Heart left ventricle (tissue), 16 donors: ENCODE results near the gene SERPINB6. TPM values are rescaled to one million over a fixed set of nuclear protein-coding genes. Genes with fewer than 3 reads are reported as not detected.
A peak's percentile ranks its signal among the peaks of the same experiment; 100 is the strongest.
"Not testable (repeated sequence)": the region's sequence is repeated elsewhere in the genome, so short reads cannot be mapped to it uniquely, and the experiment has no call there.

ENCODE experiments used
- ATAC-seq, 4 donors: fragments of 200-7000 bp; cut with Tn5 transposase; one replicate each; pipeline ENCODE4 v1.9.1; 2020 to 2022; ENCODE audit warnings: moderate library complexity in 4 of 4, mild to moderate bottlenecking in 3 of 4, moderate number of reproducible peaks in 1 of 4
- DNase-seq, 5 donors: peaks; one replicate each; pipeline ENCODE4 v3.0.0-alpha.2; 2020
- H3K27ac ChIP-seq, 12 donors: fragments of 200-600 bp; sonication (generic) in 4 of 12; one replicate each; pipeline versions ENCODE4 v1.5.0 to v1.8.0; 2016 to 2022; ENCODE audit warnings: mild to moderate bottlenecking in 2 of 12
- H3K27me3 ChIP-seq, 9 donors: fragments of 200-600 bp; sonication (generic) in 2 of 9; one replicate each; pipeline versions ENCODE4 v1.5.1 to v1.8.0; 2016 to 2022; ENCODE audit warnings: mild to moderate bottlenecking in 3 of 9
- H3K36me3 ChIP-seq, 9 donors: fragments of 200-600 bp; sonication (generic) in 2 of 9; one replicate each; pipeline versions ENCODE4 v1.5.0 to v1.8.0; 2018 to 2022; ENCODE audit warnings: mild to moderate bottlenecking in 2 of 9
- H3K4me1 ChIP-seq, 12 donors: fragments of 200-600 bp; sonication (generic) in 4 of 12; one replicate each; pipeline versions ENCODE4 v1.5.0 to v1.8.0; 2016 to 2022; ENCODE audit warnings: mild to moderate bottlenecking in 3 of 12
- H3K4me3 ChIP-seq, 12 donors: fragments of 200-600 bp; sonication (generic) in 4 of 12; one replicate each; pipeline versions ENCODE4 v1.5.0 to v1.8.0; 2017 to 2022; ENCODE audit warnings: mild to moderate bottlenecking in 9 of 12, moderate library complexity in 4 of 12
- H3K9me3 ChIP-seq, 12 donors: fragments of 200-600 bp; sonication (generic) in 4 of 12; one replicate each; pipeline versions ENCODE4 v1.5.0 to v1.8.0; 2016 to 2022; ENCODE audit warnings: mild to moderate bottlenecking in 1 of 12
- POLR2A ChIP-seq, 2 donors: fragments of 450-650 bp; IDR thresholded peaks; one replicate each; pipeline ENCODE4 v1.6.1; 2017; ENCODE audit warnings: antibody characterized with exemption in 2 of 2, mild to moderate bottlenecking in 2 of 2, moderate library complexity in 2 of 2
- WGBS, 4 donors: extraction: QIAGEN DNeasy Blood & Tissue Kit in 2 of 4; methylation state at CpG; one replicate each; pipeline versions ENCODE4 v1.1.5 to v1.1.7; 2013 to 2018; 5-methylcytosine and 5-hydroxymethylcytosine counted together
- intact Hi-C, 10 donors: fragments of 100-400 bp; cut with DNase I; formaldehyde crosslinking; loops; one replicate each; pipeline versions ENCODE4 v1.11.1 to v1.14.2; 2022
- polyA plus RNA-seq, 2 donors: library from polyadenylated mRNA; stranded (reverse); fragments of 200-250 nt; gene quantifications; one replicate each; pipeline ENCODE4 v1.2.3, GENCODE V29; 2013
- total RNA-seq, 9 donors: library from RNA; depleted of rRNA in 2 of 9; stranded (reverse); fragments of >200 nt in 2 of 9; fragmentation: NEBNext Ultra II Directional in 3 of 9; extraction: Animal tissue kit (Norgen Biotek cat#: 25700) in 3 of 9; gene quantifications; one replicate each; pipeline versions ENCODE4 v1.1.0 to v1.2.4, GENCODE V29; 2016 to 2023
- TF ChIP-seq, protein P1 (sequence below), 12 donors: fragments of 200-600 bp; sonication (generic) in 4 of 12; IDR thresholded peaks; one replicate each; pipeline versions ENCODE4 v1.5.0 to v1.8.0; 2018 to 2022; ENCODE audit warnings: antibody characterized with exemption in 12 of 12, mild to moderate bottlenecking in 5 of 12
- donor health status: ischemic (EF 13 %, LVEDD 7.1; RV severe dilation, severe dysfunction).
- donor health status: healthy with polysubstance abuse.
- donor health status: DM: no; HTN: yes; CAD: no.
- donor health status: DM: no; HTN: no; CAD: no.
- donor health status: ischemic (EF 25% LVEDD 6.9; RV normal size, moderate dysfunction).
- donor health status: ischemic (EF 25% LVEDD 5.7; RV mildly dilated, moderate dysfunction).
- donor health status: healthy.
- donor health status: DM: yes; HTN: yes; CAD: no.
- donor health status: ischemic (EF 35%, LVEDD 5.7; RV mildly dilated, moderate dysfunction).
- donor health status: nonischemic (EF 11% LVEDD 7.7; RV severe dilation, severe dysfunction).
- donor health status: DM: yes; HTN: yes; CAD: no.
- donor health status: PGD.
- donor health status: ischemic (EF 29% LVEDD 5.4; RV normal size, mild dysfunction).
- donor health status: nonischemic (EF 23%, LVEDD 6.1; RV moderate dilation, normal function).

SERPINB6 gene
- total and polyA plus RNA-seq, 11 donors = 146 to 246 (median 186) TPM

DNA sequence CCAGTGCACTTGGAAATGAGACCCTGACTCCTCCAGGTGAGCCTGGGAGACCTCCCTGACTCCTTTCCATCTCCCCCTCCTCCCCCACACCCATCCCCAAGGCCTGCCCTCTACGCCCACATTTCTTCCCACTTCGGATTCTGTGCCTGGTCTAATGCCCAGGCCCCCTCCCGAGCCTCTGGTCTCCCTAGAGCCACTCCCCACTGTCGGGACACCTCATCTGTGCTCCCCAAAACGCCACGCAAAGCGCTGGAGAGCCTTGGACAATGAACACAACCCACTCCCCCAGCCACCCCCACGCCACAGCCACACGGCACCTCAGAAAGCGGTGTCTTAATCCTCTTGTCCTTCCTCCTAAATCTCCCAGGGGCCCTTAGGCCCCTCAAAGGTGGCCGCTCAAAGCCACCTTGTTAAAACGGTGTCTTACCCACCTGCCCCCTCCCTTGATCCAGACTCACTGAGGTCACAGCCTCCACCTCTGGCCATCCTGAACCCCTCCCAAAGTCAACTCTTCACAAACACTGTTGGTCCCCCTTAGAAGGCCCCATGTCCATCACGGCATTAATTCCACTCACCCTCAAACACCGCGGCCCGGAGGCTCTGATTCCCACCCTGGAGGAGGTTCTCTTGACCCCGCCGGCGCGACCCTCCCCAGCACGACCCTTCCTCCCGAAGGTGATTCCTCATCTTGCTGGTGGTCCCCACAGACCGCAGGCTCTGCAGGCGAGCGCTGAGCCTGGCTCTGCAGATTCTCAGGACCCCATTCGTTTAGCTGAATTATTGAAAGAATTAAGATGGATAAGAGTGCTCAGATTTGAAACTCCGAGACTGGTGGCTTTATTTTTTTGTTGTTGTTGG, 69.5 kb downstream of the SERPINB6 start:
- peaks cover 0 to 60% (median 21%) of the 10 kb centered on the region in 12 donors for H3K4me1 ChIP-seq
- H3K4me3 ChIP-seq = peak overlapping the region; percentile 56 to 98 (median 84)
- not testable (repeated sequence) for ATAC-seq, H3K27me3 ChIP-seq, H3K9me3 ChIP-seq, DNase-seq
- peaks cover 0 to 35% (median 31%) of the 10 kb centered on the region in 9 donors for H3K36me3 ChIP-seq
- H3K27ac ChIP-seq = peak overlapping the region; percentile 81 to 95 (median 91)
- intact Hi-C loops = loop anchor here in 4 of 10 donors (2.0 to 10.0 kb wide), 4 partner anchors 25 to 55 kb away; no protein-coding TSS in a partner anchor
- WGBS, 4 donors = 59 to 67% (median 65%) methylated on average over 27 of the region's 27 CpGs

- DNase-seq (peak in 2 of 5 donors; percentile 43 to 51), ATAC-seq (no peak)
- Histone ChIP-seq H3K27ac (peak overlapping the region in 3 of 12 donors; percentile 11 to 54 (median 22)), H3K27me3 (no peaks in the 10 kb centered on the region), H3K4me3 (peak overlapping the region in 8 of 12 donors; percentile 18 to 94 (median 78)), H3K9me3 (no peaks in the 10 kb centered on the region), H3K4me1 (peaks cover 0 to 61% (median 19%) of the 10 kb centered on the region in 12 donors), H3K36me3 (peaks cover 0 to 43% (median 39%) of the 10 kb centered on the region in 9 donors)
- 58 to 78% (median 70%) methylated on average over 12 of the region's 12 CpGs for WGBS, 4 donors
- TF ChIP-seq, protein P1, sequence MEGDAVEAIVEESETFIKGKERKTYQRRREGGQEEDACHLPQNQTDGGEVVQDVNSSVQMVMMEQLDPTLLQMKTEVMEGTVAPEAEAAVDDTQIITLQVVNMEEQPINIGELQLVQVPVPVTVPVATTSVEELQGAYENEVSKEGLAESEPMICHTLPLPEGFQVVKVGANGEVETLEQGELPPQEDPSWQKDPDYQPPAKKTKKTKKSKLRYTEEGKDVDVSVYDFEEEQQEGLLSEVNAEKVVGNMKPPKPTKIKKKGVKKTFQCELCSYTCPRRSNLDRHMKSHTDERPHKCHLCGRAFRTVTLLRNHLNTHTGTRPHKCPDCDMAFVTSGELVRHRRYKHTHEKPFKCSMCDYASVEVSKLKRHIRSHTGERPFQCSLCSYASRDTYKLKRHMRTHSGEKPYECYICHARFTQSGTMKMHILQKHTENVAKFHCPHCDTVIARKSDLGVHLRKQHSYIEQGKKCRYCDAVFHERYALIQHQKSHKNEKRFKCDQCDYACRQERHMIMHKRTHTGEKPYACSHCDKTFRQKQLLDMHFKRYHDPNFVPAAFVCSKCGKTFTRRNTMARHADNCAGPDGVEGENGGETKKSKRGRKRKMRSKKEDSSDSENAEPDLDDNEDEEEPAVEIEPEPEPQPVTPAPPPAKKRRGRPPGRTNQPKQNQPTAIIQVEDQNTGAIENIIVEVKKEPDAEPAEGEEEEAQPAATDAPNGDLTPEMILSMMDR (IDR thresholded peaks at IDR 0.05) = no peak
- no peak for TF ChIP-seq POLR2A (IDR thresholded peaks at IDR 0.05)
- intact Hi-C loops = loop anchor here in 2 of 10 donors (5.0 to 10.0 kb wide), 2 partner anchors 44 to 46 kb away; no protein-coding TSS in a partner anchor
Observed at GRCh38 chr6:2900821-2901644, 70.3 kb downstream of the SERPINB6 start.

DNA sequence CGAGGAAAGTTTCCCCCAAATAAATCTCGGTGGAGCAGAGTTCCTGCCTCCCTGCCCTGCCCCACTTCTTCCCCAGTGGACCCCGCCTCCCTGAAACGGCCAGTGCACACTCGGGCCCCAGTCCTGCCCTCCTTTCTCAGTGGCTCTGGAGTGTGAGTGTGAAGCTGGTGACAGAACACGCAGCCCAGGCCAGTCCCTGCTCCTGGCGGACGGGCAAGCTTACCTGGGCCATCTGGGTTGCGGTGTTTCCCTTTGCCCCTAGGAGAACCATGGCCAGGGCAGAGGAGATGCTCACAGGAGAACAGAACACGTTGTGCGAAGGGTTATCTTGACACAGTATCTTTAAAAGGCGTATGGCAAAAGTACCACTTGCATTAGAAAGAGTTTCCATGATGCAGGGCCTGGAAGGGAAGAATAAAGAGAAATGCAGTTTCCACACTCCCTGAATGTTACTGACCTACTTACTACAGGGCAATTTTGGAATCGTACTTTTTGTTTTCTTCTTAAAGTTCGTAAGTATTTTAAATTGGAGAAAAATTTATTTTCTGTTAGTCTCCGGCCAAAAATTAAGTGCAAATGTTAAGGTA, 71.1 kb downstream of the SERPINB6 start:
- TF ChIP-seq, protein P1 (IDR thresholded peaks at IDR 0.05) = no peak
- no peak for TF ChIP-seq POLR2A (IDR thresholded peaks at IDR 0.05)
- DNase-seq (no peak), ATAC-seq (no peak)
- Histone ChIP-seq H3K9me3 (no peaks in the 10 kb centered on the region), H3K27me3 (no peaks in the 10 kb centered on the region), H3K27ac (peak overlapping the region in 2 of 12 donors; percentile 20 to 41), H3K4me1 (peaks cover 0 to 61% (median 16%) of the 10 kb centered on the region in 12 donors), H3K36me3 (peaks cover 0 to 50% (median 46%) of the 10 kb centered on the region in 9 donors), H3K4me3 (peak overlapping the region in 4 of 12 donors; percentile 43 to 94 (median 78))
- intact Hi-C loops = loop anchor here in 2 of 10 donors (5.0 to 10.0 kb wide), 2 partner anchors 43 to 46 kb away; no protein-coding TSS in a partner anchor
- 73 to 79% (median 75%) methylated on average over 15 of the region's 15 CpGs for WGBS, 4 donors

DNA sequence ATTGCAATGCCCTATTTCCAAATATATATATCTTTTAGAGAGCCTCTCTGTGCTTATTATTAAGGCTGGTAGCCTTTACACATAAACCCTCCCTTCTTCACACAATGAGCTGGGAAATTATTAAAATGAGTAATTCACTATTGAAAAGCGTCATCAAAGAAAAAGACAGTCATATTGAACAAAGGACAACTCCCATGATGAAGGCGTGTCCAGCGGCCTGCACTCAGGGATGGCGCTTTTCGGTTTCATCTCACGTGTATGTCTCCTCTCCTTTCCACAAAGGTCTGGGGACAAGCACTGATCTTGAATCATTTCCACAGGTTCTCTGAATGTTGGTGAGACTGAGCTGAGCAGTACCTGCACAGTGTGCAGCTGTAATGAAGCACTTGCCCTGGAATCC, 71.8 kb downstream of the SERPINB6 start:
- H3K4me3 ChIP-seq = peak overlapping the region in 1 of 12 donors; percentile 94
- DNase-seq = no peak

More for the DNA sequence above, 71.8 kb downstream of the SERPINB6 start:
- 91 to 95% (median 93%) methylated on average over 6 of the region's 6 CpGs for WGBS, 4 donors
- intact Hi-C loops = no loop called here
- Histone ChIP-seq H3K9me3 (no peaks in the 10 kb centered on the region), H3K27ac (peak overlapping the region in 1 of 12 donors; percentile 20), H3K27me3 (no peaks in the 10 kb centered on the region), H3K36me3 (peaks cover 0 to 58% (median 53%) of the 10 kb centered on the region in 9 donors), H3K4me1 (peaks cover 0 to 61% (median 16%) of the 10 kb centered on the region in 12 donors)
- TF ChIP-seq, protein P1 (IDR thresholded peaks at IDR 0.05) = no peak
- TF ChIP-seq POLR2A (IDR thresholded peaks at IDR 0.05) = no peak
- ATAC-seq = no peak
